GM23338 (cell line): ENCODE data around the gene PTPRN2. TPM values are rescaled to one million over a fixed set of nuclear protein-coding genes. Genes with fewer than 3 reads are reported as not detected.

Experiments
- ATAC-seq: fragments of 200-7000 bp; cut with Tn5 transposase; 3 replicates; pipeline ENCODE4 v1.9.1; 2020
- DNase-seq: peaks from one replicate; pipeline ENCODE4 v3.0.0-alpha.2; 2015; ENCODE audit warnings: low spot score
- H2AFZ ChIP-seq: fragments of 200-600 bp; sonication (generic); 2 replicates; pipeline ENCODE4 v1.8.0; 2016; ENCODE audit warnings: antibody characterized with exemption, mild to moderate bottlenecking, moderate library complexity
- H3F3A ChIP-seq: fragments of 200-600 bp; sonication (generic); replicated peaks from 2 replicates; pipeline ENCODE4 v1.8.0; 2017; ENCODE audit warnings: antibody characterized with exemption, mixed run types, low read depth
- H3K27ac ChIP-seq: fragments of 200-600 bp; sonication (generic); 2 replicates; pipeline ENCODE4 v1.6.1; 2016; ENCODE audit warnings: low read depth
- H3K27me3 ChIP-seq: fragments of 200-600 bp; sonication (generic); 2 replicates; pipeline ENCODE4 v1.8.0; 2016; ENCODE audit warnings: mild to moderate bottlenecking, mixed run types, moderate library complexity; ENCODE audit not compliant: insufficient read depth
- H3K36me3 ChIP-seq: fragments of 200-600 bp; sonication (generic); 2 replicates; pipeline ENCODE4 v1.8.0; 2016; ENCODE audit warnings: mild to moderate bottlenecking; ENCODE audit not compliant: insufficient read depth
- H3K4me1 ChIP-seq: fragments of 200-600 bp; sonication (generic); 2 replicates; pipeline ENCODE4 v1.8.0; 2016; ENCODE audit warnings: mild to moderate bottlenecking, moderate library complexity; ENCODE audit not compliant: insufficient read depth
- H3K4me2 ChIP-seq: fragments of 200-600 bp; sonication (generic); 2 replicates; pipeline ENCODE4 v1.7.1; 2017; ENCODE audit warnings: mixed run types
- H3K4me3 ChIP-seq: fragments of 200-600 bp; sonication (generic); 2 replicates; pipeline ENCODE4 v1.6.1; 2016; ENCODE audit warnings: mixed run types
- H3K79me2 ChIP-seq: fragments of 200-600 bp; sonication (generic); replicated peaks from 2 replicates; pipeline ENCODE4 v1.8.0; 2017; ENCODE audit warnings: mild to moderate bottlenecking; ENCODE audit not compliant: insufficient read depth
- H3K9me2 ChIP-seq: fragments of 200-600 bp; sonication (generic); 2 replicates; pipeline ENCODE4 v1.8.0; 2017; ENCODE audit not compliant: insufficient read depth
- H4K20me1 ChIP-seq: fragments of 200-600 bp; sonication (generic); replicated peaks from 2 replicates; pipeline ENCODE4 v1.8.0; 2017; ENCODE audit warnings: mild to moderate bottlenecking; ENCODE audit not compliant: insufficient read depth
- H3K27ac Mint-ChIP-seq: 2 replicates; pipeline ENCODE4 v1.8.0; 2020; ENCODE audit warnings: inconsistent platforms, mild to moderate bottlenecking, moderate library complexity, mixed read lengths
- H3K27me3 Mint-ChIP-seq: 3 replicates; pipeline ENCODE4 v1.8.0; 2022; ENCODE audit warnings: low read depth, mild to moderate bottlenecking, moderate library complexity, mixed read lengths, inconsistent platforms; ENCODE audit not compliant: insufficient read depth, poor library complexity
- H3K36me3 Mint-ChIP-seq: 3 replicates; pipeline ENCODE4 v1.8.0; 2021; ENCODE audit warnings: low read depth, mild to moderate bottlenecking, inconsistent platforms, moderate library complexity, mixed read lengths
- H3K4me1 Mint-ChIP-seq: 3 replicates; pipeline ENCODE4 v1.8.0; 2020; ENCODE audit warnings: mild to moderate bottlenecking, inconsistent platforms, mixed read lengths
- H3K4me3 Mint-ChIP-seq: 3 replicates; pipeline ENCODE4 v1.8.0; 2021; ENCODE audit warnings: moderate library complexity, mild to moderate bottlenecking, inconsistent platforms, mixed read lengths
- H3K9me3 Mint-ChIP-seq: 3 replicates; pipeline ENCODE4 v1.8.0; 2020; ENCODE audit warnings: moderate library complexity, mild to moderate bottlenecking, inconsistent platforms, mixed read lengths
- CTCF ChIP-seq, 2 experiments: fragments of 200-600 bp in 1 of 2; sonication (generic) in 1 of 2; conservative IDR thresholded peaks; 2 replicates each; pipeline versions ENCODE4 v1.5.1 to v1.6.1; 2016 to 2017; ENCODE audit warnings: antibody characterized with exemption in 2 of 2, low read depth in 2 of 2, mild to moderate bottlenecking in 2 of 2, moderate library complexity in 1 of 2
- EZH2 ChIP-seq: fragments of 200-600 bp; sonication (generic); IDR thresholded peaks from one replicate; pipeline ENCODE4 v1.8.0; 2017; ENCODE audit warnings: antibody characterized with exemption, mild to moderate bottlenecking, low read depth; ENCODE audit not compliant: unreplicated experiment
- EZH2phosphoT487 ChIP-seq: fragments of 200-600 bp; sonication (generic); IDR thresholded peaks from one replicate; pipeline ENCODE4 v1.8.1; 2018; ENCODE audit warnings: antibody characterized with exemption; ENCODE audit not compliant: unreplicated experiment
- JUNB ChIP-seq: IDR thresholded peaks from one replicate; pipeline ENCODE4 v1.6.1; 2016; ENCODE audit warnings: antibody characterized with exemption; ENCODE audit not compliant: unreplicated experiment
- REST ChIP-seq: IDR thresholded peaks from one replicate; pipeline ENCODE4 v1.6.1; 2018; ENCODE audit warnings: antibody characterized with exemption; ENCODE audit not compliant: unreplicated experiment
- STAT1 ChIP-seq: IDR thresholded peaks from one replicate; pipeline ENCODE4 v1.6.1; 2016; ENCODE audit warnings: antibody characterized with exemption; ENCODE audit not compliant: unreplicated experiment
- ZNF331 ChIP-seq: fragments of 250-450 bp; sonication (Bioruptor Pico); IDR thresholded peaks from 2 replicates; pipeline ENCODE4 v1.5.0; 2020; ENCODE audit warnings: low read depth, mild to moderate bottlenecking, moderate library complexity
- ZNF462 ChIP-seq: fragments of 250-450 bp; sonication (Bioruptor Pico); IDR thresholded peaks from 2 replicates; pipeline ENCODE4 v1.5.0; 2020; ENCODE audit warnings: mild to moderate bottlenecking, moderate library complexity
- polyA plus RNA-seq: library from polyadenylated mRNA; unstranded; fragments of >200 nt; fragmentation: Nextera tagmentation; extraction: Ambion mirVana; gene quantifications from 2 replicates; pipeline ENCODE4 v1.2.1, GENCODE V29; 2016
- total RNA-seq: library from RNA; depleted of rRNA; stranded (reverse); fragments of >200 nt; shearing (Covaris generic); gene quantifications from 2 replicates; pipeline ENCODE4 v1.2.3, GENCODE V29; 2014

Gene PTPRN2
- total and polyA plus RNA-seq, 2 experiments from 2014 or later = 0.87 to 4.0 TPM

- H3K9me3 Mint-ChIP-seq = peaks cover 80% of the 10 kb centered on the region
- no peaks in the 10 kb centered on the region for H3K27me3 ChIP-seq
- H4K20me1 ChIP-seq = no peaks in the 10 kb centered on the region; the same call in 1 of the 2 replicates
- H2AFZ ChIP-seq = no peak overlapping the region
- H3K79me2 ChIP-seq = no peaks in the 10 kb centered on the region
- H3K36me3 ChIP-seq = no peaks in the 10 kb centered on the region
- no peak overlapping the region for H3K4me2 ChIP-seq
- H3K36me3 Mint-ChIP-seq = peaks cover 25% of the 10 kb centered on the region
- H3K27me3 Mint-ChIP-seq = peaks cover 16% of the 10 kb centered on the region
- no peaks in the 10 kb centered on the region; the same call in 1 of the 2 replicates for H3F3A ChIP-seq
- no peak overlapping the region for H3K27ac Mint-ChIP-seq
- peaks cover 2% of the 10 kb centered on the region; the same call in 2 of the 3 replicates for H3K4me1 Mint-ChIP-seq
- no peak for TF ChIP-seq ZNF331
- H3K4me3 Mint-ChIP-seq = no peak overlapping the region
- no peaks in the 10 kb centered on the region for H3K9me2 ChIP-seq
- H3K4me3 ChIP-seq = no peak overlapping the region
- H3K27ac ChIP-seq = no peak overlapping the region; the same call in 1 of the 2 replicates
- no peaks in the 10 kb centered on the region for H3K4me1 ChIP-seq
- no peak for DNase-seq
- no peak for ATAC-seq
Measured at GRCh38 chr7:158529181-158530096, 58.2 kb downstream of the PTPRN2 start.

GRCh38 chr7:158527915-158528502 lies 59.6 kb downstream of the PTPRN2 start:
- Mint-ChIP-seq H3K27ac (no peak overlapping the region), H3K27me3 (peaks cover 17% of the 10 kb centered on the region), H3K4me3 (no peak overlapping the region), H3K36me3 (peaks cover 26% of the 10 kb centered on the region), H3K4me1 (peaks cover 2% of the 10 kb centered on the region; the same call in 2 of the 3 replicates), H3K9me3 (peaks cover 84% of the 10 kb centered on the region)
- no peak overlapping the region for H2AFZ ChIP-seq
- H3K27me3 ChIP-seq = no peaks in the 10 kb centered on the region
- H3F3A ChIP-seq = no peaks in the 10 kb centered on the region; the same call in 1 of the 2 replicates
- H3K4me1 ChIP-seq = no peaks in the 10 kb centered on the region
- H3K4me3 ChIP-seq = no peak overlapping the region
- no peak overlapping the region for H3K4me2 ChIP-seq
- no peaks in the 10 kb centered on the region; the same call in 1 of the 2 replicates for H4K20me1 ChIP-seq
- no peak for ATAC-seq
- no peak for DNase-seq
- H3K27ac ChIP-seq = no peak overlapping the region
- H3K9me2 ChIP-seq = no peaks in the 10 kb centered on the region
- H3K36me3 ChIP-seq = no peaks in the 10 kb centered on the region
- H3K79me2 ChIP-seq = no peaks in the 10 kb centered on the region
- TF ChIP-seq REST (no peak), CTCF (conservative IDR thresholded peaks at IDR 0.05; ENCODE audit: low read depth in 2 of 2) (no peak), STAT1 (no peak), EZH2phosphoT487 (no peak), EZH2 (no peak), JUNB (no peak), ZNF462 (CRISPR knock-in tag) (no peak)
